ENCODE results near the gene PYROXD2. TPM values are rescaled to one million over a fixed set of nuclear protein-coding genes. Genes with fewer than 3 reads are reported as not detected.

PYROXD2 gene
- total RNA-seq, 4 donors from 2014 or later, result 4.2 to 18.5 (median 7.4) TPM

DNA sequence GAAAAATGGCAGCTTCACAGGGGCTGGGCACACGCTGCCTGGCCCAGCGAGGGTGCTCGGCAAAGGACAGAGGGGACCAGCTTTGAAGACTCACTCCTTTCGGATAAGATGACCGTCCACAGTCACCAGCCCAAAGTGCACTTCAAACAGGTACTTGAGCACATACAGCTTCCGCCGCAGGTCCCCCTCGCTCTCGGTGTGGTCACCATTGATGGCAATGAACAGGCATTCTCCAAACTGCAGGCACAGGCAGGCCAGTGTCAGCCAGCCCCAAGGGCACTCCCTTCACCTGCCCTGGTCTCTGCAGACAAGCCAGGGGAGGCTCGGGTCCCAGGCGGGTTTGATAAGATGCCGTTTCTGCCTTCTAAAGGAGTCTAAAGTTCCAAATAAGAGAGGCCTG is 20.2 kb upstream of the PYROXD2 start:
- Histone ChIP-seq H3K4me3 (no peak overlapping the region), H3K9me3 (peaks cover 0 to 15% (median 0%) of the 10 kb centered on the region in 3 donors), H3K4me1 (no peaks in the 10 kb centered on the region), H3K27me3 (no peaks in the 10 kb centered on the region), H3K27ac (no peak overlapping the region), H3K36me3 (peaks cover 3 to 94% of the 10 kb centered on the region in 2 donors)
- no peak for ATAC-seq
- TF ChIP-seq POLR2A (IDR thresholded peaks at IDR 0.05) (no peak), POLR2AphosphoS5 (IDR thresholded peaks at IDR 0.05) (no peak), EP300 (IDR thresholded peaks at IDR 0.05) (no peak)
- TF ChIP-seq, protein P1, sequence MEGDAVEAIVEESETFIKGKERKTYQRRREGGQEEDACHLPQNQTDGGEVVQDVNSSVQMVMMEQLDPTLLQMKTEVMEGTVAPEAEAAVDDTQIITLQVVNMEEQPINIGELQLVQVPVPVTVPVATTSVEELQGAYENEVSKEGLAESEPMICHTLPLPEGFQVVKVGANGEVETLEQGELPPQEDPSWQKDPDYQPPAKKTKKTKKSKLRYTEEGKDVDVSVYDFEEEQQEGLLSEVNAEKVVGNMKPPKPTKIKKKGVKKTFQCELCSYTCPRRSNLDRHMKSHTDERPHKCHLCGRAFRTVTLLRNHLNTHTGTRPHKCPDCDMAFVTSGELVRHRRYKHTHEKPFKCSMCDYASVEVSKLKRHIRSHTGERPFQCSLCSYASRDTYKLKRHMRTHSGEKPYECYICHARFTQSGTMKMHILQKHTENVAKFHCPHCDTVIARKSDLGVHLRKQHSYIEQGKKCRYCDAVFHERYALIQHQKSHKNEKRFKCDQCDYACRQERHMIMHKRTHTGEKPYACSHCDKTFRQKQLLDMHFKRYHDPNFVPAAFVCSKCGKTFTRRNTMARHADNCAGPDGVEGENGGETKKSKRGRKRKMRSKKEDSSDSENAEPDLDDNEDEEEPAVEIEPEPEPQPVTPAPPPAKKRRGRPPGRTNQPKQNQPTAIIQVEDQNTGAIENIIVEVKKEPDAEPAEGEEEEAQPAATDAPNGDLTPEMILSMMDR (IDR thresholded peaks at IDR 0.05), result no peak
- 88% methylated on average over 4 of the region's 12 CpGs; no CpG with 5 or more reads in 1 of the 2 donors for WGBS, 2 donors (ENCODE audit: low coverage in 1 of 2)

GRCh38 chr10:98433881-98434732 is 19.1 kb upstream of the PYROXD2 start:
- no peak overlapping the region for H3K4me3 ChIP-seq
- H3K4me1 ChIP-seq, result no peaks in the 10 kb centered on the region
- 85 to 97% methylated on average over 3 to 5 of the region's 21 CpGs for WGBS, 2 donors (ENCODE audit: low coverage in 1 of 2)
- ATAC-seq, result no peak
- H3K9me3 ChIP-seq, result peaks cover 0 to 15% (median 0%) of the 10 kb centered on the region in 3 donors
- H3K27me3 ChIP-seq, result no peaks in the 10 kb centered on the region
- TF ChIP-seq POLR2A (IDR thresholded peaks at IDR 0.05) (no peak), POLR2AphosphoS5 (IDR thresholded peaks at IDR 0.05) (no peak), EP300 (IDR thresholded peaks at IDR 0.05) (no peak)
- TF ChIP-seq, protein P1 (IDR thresholded peaks at IDR 0.05), result no peak
- no peak overlapping the region for H3K27ac ChIP-seq
- H3K36me3 ChIP-seq, result peaks cover 3 to 94% of the 10 kb centered on the region in 2 donors

GRCh38 chr10:98433371-98433770 is 18.4 kb upstream of the PYROXD2 start:
- no peak for TF ChIP-seq EP300 (IDR thresholded peaks at IDR 0.05)
- no peak for TF ChIP-seq POLR2AphosphoS5 (IDR thresholded peaks at IDR 0.05)
- TF ChIP-seq, protein P1 (IDR thresholded peaks at IDR 0.05), result no peak
- no peak for TF ChIP-seq POLR2A (IDR thresholded peaks at IDR 0.05)
- Histone ChIP-seq H3K27me3 (no peaks in the 10 kb centered on the region), H3K27ac (no peak overlapping the region), H3K4me3 (no peak overlapping the region), H3K36me3 (peaks cover 3 to 94% of the 10 kb centered on the region in 2 donors), H3K9me3 (peaks cover 0 to 15% (median 0%) of the 10 kb centered on the region in 3 donors), H3K4me1 (no peaks in the 10 kb centered on the region)
- 100% methylated on average over 1 of the region's 1 CpG for WGBS, 2 donors (ENCODE audit: low coverage in 1 of 2)
- no peak for ATAC-seq

DNA sequence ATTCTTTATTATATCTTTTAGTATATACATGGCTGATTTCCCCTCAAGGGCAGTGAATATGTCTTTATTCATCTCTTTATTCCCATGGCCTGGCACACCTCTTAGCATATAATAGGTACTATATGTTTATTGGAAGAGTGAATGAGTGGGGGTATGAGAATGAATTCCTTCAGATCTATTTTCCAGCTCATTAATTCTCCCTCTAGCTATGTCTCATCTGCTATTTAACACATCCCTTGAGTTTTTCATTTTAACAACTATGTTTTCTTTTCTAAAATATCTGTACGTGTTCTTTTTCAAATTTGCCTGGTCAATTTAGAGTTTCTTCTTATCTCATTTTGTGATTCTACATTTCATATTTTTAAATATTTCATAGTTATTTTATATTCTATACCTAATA is 17.3 kb upstream of the PYROXD2 start:
- no peaks in the 10 kb centered on the region for H3K4me1 ChIP-seq
- 89 to 96% methylated on average over 1 of the region's 1 CpG for WGBS, 2 donors (ENCODE audit: low coverage in 1 of 2)
- TF ChIP-seq POLR2AphosphoS5 (IDR thresholded peaks at IDR 0.05) (no peak), POLR2A (IDR thresholded peaks at IDR 0.05) (no peak), EP300 (IDR thresholded peaks at IDR 0.05) (no peak)
- TF ChIP-seq, protein P1 (IDR thresholded peaks at IDR 0.05), result no peak
- no peak for ATAC-seq
- no peak overlapping the region for H3K4me3 ChIP-seq
- no peaks in the 10 kb centered on the region for H3K27me3 ChIP-seq
- peaks cover 3 to 96% of the 10 kb centered on the region in 2 donors for H3K36me3 ChIP-seq
- no peak overlapping the region for H3K27ac ChIP-seq
- peaks cover 0 to 15% (median 0%) of the 10 kb centered on the region in 3 donors for H3K9me3 ChIP-seq

- H3K36me3 ChIP-seq, result peaks cover 3 to 98% of the 10 kb centered on the region in 2 donors
- no peak for ATAC-seq
- TF ChIP-seq, protein P1 (IDR thresholded peaks at IDR 0.05), result no peak
- TF ChIP-seq POLR2AphosphoS5 (IDR thresholded peaks at IDR 0.05), result no peak
- WGBS, 2 donors (ENCODE audit: low coverage in 1 of 2), result no CpG with 5 or more reads among the region's 8 CpGs
- H3K9me3 ChIP-seq, result peaks cover 0 to 15% (median 0%) of the 10 kb centered on the region in 3 donors
- no peaks in the 10 kb centered on the region for H3K4me1 ChIP-seq
- no peak overlapping the region for H3K4me3 ChIP-seq
- no peak overlapping the region for H3K27ac ChIP-seq
- H3K27me3 ChIP-seq, result no peaks in the 10 kb centered on the region
Observed at GRCh38 chr10:98431016-98431415, 16.0 kb upstream of the PYROXD2 start.
